ENCODE measurements around the gene ROR1. TPM values are rescaled to one million over a fixed set of nuclear protein-coding genes. Genes with fewer than 3 reads are reported as not detected.

ROR1 gene
- total and polyA plus RNA-seq, 2 donors (not counting 1 experiment from before 2014, with no cell fraction given): 14.5 to 16.5 TPM

GRCh38 chr1:64055310-64055709, 281.5 kb downstream of the ROR1 start:
- no peak overlapping the region for H3K4me3 ChIP-seq (replicated peaks in 1 of 4; ENCODE audit: control extremely low read depth in 1 of 4, insufficient read depth in 1 of 4, low read depth in 3 of 4, low read length in 4 of 4)
- H3K27ac ChIP-seq (ENCODE audit: insufficient read depth, low read length): no peak overlapping the region
- no peak overlapping the region for H3K9ac ChIP-seq (ENCODE audit: insufficient read depth, low read length)
- no peaks in the 10 kb centered on the region for H3K9me3 ChIP-seq (ENCODE audit: control insufficient read depth, insufficient read depth, low read depth, low read length)
- no peak overlapping the region for H3K4me2 ChIP-seq (ENCODE audit: extremely low read depth, insufficient read depth, low read length)
- H3K36me3 ChIP-seq (ENCODE audit: control insufficient read depth, insufficient read depth, low read length): no peaks in the 10 kb centered on the region
- no peaks in the 10 kb centered on the region for H4K20me1 ChIP-seq (ENCODE audit: control insufficient read depth, extremely low read depth, insufficient read depth, low read length)
- no peak overlapping the region for H2AFZ ChIP-seq (ENCODE audit: low read length)
- H3K4me1 ChIP-seq (ENCODE audit: control insufficient read depth, extremely low read depth, insufficient read depth, low read length): no peaks in the 10 kb centered on the region
- DNase-seq (ENCODE audit: low read depth in 2 of 2): no peak
- TF ChIP-seq, protein P1, sequence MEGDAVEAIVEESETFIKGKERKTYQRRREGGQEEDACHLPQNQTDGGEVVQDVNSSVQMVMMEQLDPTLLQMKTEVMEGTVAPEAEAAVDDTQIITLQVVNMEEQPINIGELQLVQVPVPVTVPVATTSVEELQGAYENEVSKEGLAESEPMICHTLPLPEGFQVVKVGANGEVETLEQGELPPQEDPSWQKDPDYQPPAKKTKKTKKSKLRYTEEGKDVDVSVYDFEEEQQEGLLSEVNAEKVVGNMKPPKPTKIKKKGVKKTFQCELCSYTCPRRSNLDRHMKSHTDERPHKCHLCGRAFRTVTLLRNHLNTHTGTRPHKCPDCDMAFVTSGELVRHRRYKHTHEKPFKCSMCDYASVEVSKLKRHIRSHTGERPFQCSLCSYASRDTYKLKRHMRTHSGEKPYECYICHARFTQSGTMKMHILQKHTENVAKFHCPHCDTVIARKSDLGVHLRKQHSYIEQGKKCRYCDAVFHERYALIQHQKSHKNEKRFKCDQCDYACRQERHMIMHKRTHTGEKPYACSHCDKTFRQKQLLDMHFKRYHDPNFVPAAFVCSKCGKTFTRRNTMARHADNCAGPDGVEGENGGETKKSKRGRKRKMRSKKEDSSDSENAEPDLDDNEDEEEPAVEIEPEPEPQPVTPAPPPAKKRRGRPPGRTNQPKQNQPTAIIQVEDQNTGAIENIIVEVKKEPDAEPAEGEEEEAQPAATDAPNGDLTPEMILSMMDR (conservative IDR thresholded peaks at IDR 0.05 in 1 of 2, IDR thresholded peaks at IDR 0.05 in 1 of 2; ENCODE audit: low read depth in 1 of 2, low read length in 2 of 2): no peak
- TF ChIP-seq EZH2 (IDR thresholded peaks at IDR 0.05; ENCODE audit: low read length, missing control alignments): no peak
- H3K79me2 ChIP-seq (ENCODE audit: control insufficient read depth, insufficient read depth, low read length): no peaks in the 10 kb centered on the region
- no peaks in the 10 kb centered on the region for H3K27me3 ChIP-seq (ENCODE audit: control insufficient read depth, insufficient read depth, low read length)

GRCh38 chr1:64059556-64059955, 285.7 kb downstream of the ROR1 start:
- H3K4me3 ChIP-seq (replicated peaks in 1 of 4; ENCODE audit: control extremely low read depth in 1 of 4, insufficient read depth in 1 of 4, low read depth in 3 of 4, low read length in 4 of 4): no peak overlapping the region
- DNase-seq (ENCODE audit: low read depth in 2 of 2): no peak
- no peaks in the 10 kb centered on the region for H4K20me1 ChIP-seq (ENCODE audit: control insufficient read depth, extremely low read depth, insufficient read depth, low read length)
- H2AFZ ChIP-seq (ENCODE audit: low read length): no peak overlapping the region
- H3K9ac ChIP-seq (ENCODE audit: insufficient read depth, low read length): no peak overlapping the region
- H3K27me3 ChIP-seq (ENCODE audit: control insufficient read depth, insufficient read depth, low read length): no peaks in the 10 kb centered on the region
- no peaks in the 10 kb centered on the region for H3K4me1 ChIP-seq (ENCODE audit: control insufficient read depth, extremely low read depth, insufficient read depth, low read length)
- no peaks in the 10 kb centered on the region for H3K79me2 ChIP-seq (ENCODE audit: control insufficient read depth, insufficient read depth, low read length)
- TF ChIP-seq, protein P1 (conservative IDR thresholded peaks at IDR 0.05 in 1 of 2, IDR thresholded peaks at IDR 0.05 in 1 of 2; ENCODE audit: low read depth in 1 of 2, low read length in 2 of 2): no peak
- TF ChIP-seq EZH2 (IDR thresholded peaks at IDR 0.05; ENCODE audit: low read length, missing control alignments): no peak
- no peaks in the 10 kb centered on the region for H3K9me3 ChIP-seq (ENCODE audit: control insufficient read depth, insufficient read depth, low read depth, low read length)
- no peaks in the 10 kb centered on the region for H3K36me3 ChIP-seq (ENCODE audit: control insufficient read depth, insufficient read depth, low read length)
- no peak overlapping the region for H3K27ac ChIP-seq (ENCODE audit: insufficient read depth, low read length)
- no peak overlapping the region for H3K4me2 ChIP-seq (ENCODE audit: extremely low read depth, insufficient read depth, low read length)

GRCh38 chr1:64060611-64061302, 286.9 kb downstream of the ROR1 start:
- Histone ChIP-seq H3K9ac (ENCODE audit: insufficient read depth, low read length) (no peak overlapping the region), H3K36me3 (ENCODE audit: control insufficient read depth, insufficient read depth, low read length) (no peaks in the 10 kb centered on the region), H3K79me2 (ENCODE audit: control insufficient read depth, insufficient read depth, low read length) (no peaks in the 10 kb centered on the region), H3K4me2 (ENCODE audit: extremely low read depth, insufficient read depth, low read length) (no peak overlapping the region), H3K4me3 (replicated peaks in 1 of 4; ENCODE audit: control extremely low read depth in 1 of 4, insufficient read depth in 1 of 4, low read depth in 3 of 4, low read length in 4 of 4) (no peak overlapping the region), H3K9me3 (ENCODE audit: control insufficient read depth, insufficient read depth, low read depth, low read length) (no peaks in the 10 kb centered on the region), H4K20me1 (ENCODE audit: control insufficient read depth, extremely low read depth, insufficient read depth, low read length) (no peaks in the 10 kb centered on the region), H3K4me1 (ENCODE audit: control insufficient read depth, extremely low read depth, insufficient read depth, low read length) (no peaks in the 10 kb centered on the region), H3K27ac (ENCODE audit: insufficient read depth, low read length) (no peak overlapping the region), H3K27me3 (ENCODE audit: control insufficient read depth, insufficient read depth, low read length) (no peaks in the 10 kb centered on the region), H2AFZ (ENCODE audit: low read length) (no peak overlapping the region)
- DNase-seq (ENCODE audit: low read depth in 2 of 2): peak; percentile 24 to 69
- no peak for TF ChIP-seq EZH2 (IDR thresholded peaks at IDR 0.05; ENCODE audit: low read length, missing control alignments)
- TF ChIP-seq, protein P1 (conservative IDR thresholded peaks at IDR 0.05 in 1 of 2, IDR thresholded peaks at IDR 0.05 in 1 of 2; ENCODE audit: low read depth in 1 of 2, low read length in 2 of 2): no peak
